Loucy (cell line): ENCODE data around the gene MXRA8.

ENCODE experiments used
- EZH2phosphoT487 ChIP-seq: fragments of 200-600 bp; IDR thresholded peaks from 2 replicates; pipeline ENCODE4 v1.6.1; 2018; ENCODE audit warnings: antibody characterized with exemption, mild to moderate bottlenecking, moderate library complexity, borderline replicate concordance
- TF ChIP-seq, protein P1 (sequence below): fragments of 200-600 bp; sonication (generic); conservative IDR thresholded peaks from 2 replicates; pipeline ENCODE4 v1.5.1; 2014; ENCODE audit warnings: mild to moderate bottlenecking, antibody characterized with exemption, low read length

DNA sequence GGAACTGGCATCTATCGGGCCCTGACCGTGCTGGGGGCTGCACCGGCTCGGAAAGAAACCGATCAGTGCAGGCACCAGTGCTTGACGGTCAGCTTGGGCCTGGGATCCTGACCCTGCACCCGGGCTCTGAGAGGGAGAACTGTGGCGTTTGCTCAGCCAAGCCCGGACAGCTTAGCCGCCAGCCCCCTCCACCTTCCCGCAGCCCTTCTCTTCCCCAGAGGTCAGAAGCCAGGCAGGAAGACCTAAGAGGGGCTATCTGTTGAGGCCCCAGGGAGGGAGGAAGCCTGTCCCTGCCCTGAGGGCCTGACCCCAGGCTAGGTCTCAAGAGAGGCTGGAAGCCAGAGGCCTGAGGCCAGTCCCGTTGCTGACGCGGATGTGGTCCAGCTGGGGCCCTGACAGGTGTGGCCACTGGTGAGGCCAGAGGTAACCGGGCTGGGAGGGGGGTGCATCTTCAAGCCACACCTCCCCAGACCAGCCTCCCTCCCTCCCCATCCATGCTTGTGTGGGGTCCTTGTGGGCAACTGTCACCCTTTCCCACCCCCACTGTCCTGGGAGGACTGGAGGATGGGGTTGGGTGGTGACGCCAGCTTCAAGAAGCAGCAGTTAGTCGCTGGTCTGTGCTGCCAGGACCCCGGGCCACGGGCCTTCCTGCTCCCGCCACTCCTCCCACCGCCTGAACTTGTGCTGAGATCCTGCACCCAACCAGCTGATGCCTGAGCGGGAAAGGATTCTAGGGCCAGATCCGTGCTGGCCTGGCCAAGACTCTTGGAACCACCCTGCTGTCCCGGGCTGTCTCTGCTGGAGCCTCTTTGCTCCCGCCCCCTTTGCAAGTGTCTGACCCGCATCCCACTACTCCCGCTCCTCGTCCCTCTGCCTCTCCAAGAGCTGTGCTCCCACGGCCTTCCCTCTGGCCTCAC lies 6.6 kb downstream of the MXRA8 start:
- TF ChIP-seq, protein P1, sequence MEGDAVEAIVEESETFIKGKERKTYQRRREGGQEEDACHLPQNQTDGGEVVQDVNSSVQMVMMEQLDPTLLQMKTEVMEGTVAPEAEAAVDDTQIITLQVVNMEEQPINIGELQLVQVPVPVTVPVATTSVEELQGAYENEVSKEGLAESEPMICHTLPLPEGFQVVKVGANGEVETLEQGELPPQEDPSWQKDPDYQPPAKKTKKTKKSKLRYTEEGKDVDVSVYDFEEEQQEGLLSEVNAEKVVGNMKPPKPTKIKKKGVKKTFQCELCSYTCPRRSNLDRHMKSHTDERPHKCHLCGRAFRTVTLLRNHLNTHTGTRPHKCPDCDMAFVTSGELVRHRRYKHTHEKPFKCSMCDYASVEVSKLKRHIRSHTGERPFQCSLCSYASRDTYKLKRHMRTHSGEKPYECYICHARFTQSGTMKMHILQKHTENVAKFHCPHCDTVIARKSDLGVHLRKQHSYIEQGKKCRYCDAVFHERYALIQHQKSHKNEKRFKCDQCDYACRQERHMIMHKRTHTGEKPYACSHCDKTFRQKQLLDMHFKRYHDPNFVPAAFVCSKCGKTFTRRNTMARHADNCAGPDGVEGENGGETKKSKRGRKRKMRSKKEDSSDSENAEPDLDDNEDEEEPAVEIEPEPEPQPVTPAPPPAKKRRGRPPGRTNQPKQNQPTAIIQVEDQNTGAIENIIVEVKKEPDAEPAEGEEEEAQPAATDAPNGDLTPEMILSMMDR, result no peak
- TF ChIP-seq EZH2phosphoT487, result no peak
